GM18909 (cell line): ENCODE measurements around the gene RNF7.
"Not testable (repeated sequence)": the region's sequence is repeated elsewhere in the genome, so short reads cannot be mapped to it uniquely, and the experiment has no call there.

Experiments
- ATAC-seq: cut with Tn5 transposase; IDR thresholded peaks from one replicate; pipeline ENCODE4 v1.9.1; 2021; ENCODE audit warnings: mild to moderate bottlenecking; ENCODE audit not compliant: unreplicated experiment, poor library complexity

The RNF7 gene

GRCh38 chr3:141777957-141778813 is 40.1 kb downstream of the RNF7 start:
- no peak for ATAC-seq

GRCh38 chr3:141779667-141780066 is 41.6 kb downstream of the RNF7 start:
- no peak for ATAC-seq

DNA sequence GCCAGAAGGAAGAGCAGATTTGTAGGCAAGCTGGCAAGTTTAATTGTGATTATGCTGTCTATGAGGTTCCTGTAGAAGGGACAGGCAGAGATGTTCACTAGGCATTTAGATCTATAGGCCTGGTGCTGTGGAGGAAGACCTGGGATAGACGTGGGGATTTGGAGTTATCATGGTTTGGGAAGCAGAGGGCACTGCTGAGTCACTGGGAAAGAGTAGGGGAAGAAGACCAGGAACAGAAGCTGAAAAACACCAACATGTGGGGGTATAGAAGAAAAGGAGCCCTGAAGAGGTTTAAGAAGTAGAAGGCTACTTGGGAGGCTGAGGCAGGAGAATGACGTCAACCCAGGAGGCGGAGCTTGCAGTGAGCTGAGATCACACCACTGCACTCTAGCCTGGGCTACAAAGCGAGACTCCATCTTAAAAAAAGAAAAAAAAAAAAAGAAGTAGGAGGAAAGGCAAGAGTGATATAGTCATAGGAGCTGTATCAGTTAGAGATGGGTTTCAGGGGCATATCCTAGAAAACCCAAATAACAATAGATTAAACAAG is 44.4 kb downstream of the RNF7 start:
- ATAC-seq = no peak

GRCh38 chr3:141783632-141784031 is 45.5 kb downstream of the RNF7 start:
- no peak for ATAC-seq

DNA sequence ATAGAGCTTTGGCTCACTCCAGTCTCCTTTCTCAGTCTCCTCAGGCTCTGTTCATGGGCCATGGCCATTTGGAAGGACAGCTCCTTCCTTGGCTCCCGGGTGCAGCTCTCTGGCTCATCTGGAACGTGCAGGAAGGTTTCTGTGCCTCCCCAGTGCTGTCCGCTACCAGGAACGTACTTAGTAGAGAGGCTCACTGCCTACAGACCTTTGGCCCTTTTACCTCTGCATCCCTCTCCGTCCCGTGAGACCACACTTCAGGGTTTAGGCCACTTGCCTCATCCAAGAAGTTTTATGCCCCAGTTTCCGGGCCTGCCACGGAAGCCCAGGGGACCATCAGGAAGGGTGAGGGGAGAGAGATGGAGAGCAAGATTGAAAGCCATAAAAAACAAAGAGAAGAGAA is 46.0 kb downstream of the RNF7 start:
- no peak for ATAC-seq

DNA sequence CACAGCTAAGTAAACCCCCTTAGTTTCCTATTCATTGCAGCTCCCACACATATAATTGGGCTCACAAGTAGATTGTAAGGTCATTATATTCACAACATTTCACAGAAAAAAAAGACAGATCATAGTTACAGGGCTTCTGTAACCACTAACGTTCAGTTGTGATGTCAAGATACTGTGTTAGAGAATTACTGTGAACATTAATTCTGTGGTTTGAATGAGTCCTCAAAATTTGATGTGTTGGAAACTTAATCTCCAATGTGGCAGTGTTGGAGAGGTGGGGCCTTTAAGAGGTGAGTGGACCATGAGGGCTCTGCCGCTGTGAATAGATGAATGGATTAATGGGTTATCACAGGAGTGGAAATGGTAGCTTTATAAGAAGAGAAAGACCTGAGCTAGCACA is 46.4 kb downstream of the RNF7 start:
- no peak for ATAC-seq

DNA sequence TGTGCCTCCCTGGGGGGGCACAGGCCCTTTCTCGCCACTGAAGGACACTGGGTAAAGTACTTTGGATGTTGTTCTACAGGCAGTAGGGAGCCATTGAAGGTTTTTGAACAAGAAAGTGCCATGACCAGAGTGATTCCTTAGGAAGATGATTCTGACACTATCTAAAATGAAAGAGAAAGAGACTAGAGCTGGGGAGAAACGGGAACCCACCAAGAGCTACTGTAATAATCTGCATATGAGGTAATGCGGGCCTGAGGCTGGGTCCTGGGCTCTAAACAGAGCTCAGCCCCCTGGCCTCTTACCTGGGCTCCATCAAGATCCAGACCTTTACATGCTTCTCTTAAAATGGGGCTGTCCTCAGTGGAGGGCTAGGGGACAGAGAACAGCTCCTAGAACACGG is 50.1 kb downstream of the RNF7 start:
- ATAC-seq = no peak

DNA sequence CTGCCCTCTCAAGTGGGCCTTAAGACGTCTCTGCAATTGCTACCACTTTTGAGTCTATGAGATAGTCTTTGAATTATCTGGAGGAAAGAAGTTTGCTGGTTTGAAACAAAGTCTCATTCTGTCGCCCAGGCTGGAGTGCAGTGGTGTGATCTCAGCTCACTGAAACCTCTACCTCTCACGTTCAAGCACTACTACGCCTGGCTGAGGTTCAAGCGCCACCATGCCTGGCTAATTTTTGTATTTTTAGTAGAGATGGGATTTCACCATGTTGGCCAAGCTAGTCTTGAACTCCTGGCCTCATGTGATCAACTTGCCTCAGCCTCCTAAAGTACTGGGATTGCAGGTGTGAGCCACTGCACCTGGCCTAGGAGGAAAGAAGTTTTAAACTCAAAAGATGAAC is 50.7 kb downstream of the RNF7 start:
- ATAC-seq = not testable (repeated sequence)

DNA sequence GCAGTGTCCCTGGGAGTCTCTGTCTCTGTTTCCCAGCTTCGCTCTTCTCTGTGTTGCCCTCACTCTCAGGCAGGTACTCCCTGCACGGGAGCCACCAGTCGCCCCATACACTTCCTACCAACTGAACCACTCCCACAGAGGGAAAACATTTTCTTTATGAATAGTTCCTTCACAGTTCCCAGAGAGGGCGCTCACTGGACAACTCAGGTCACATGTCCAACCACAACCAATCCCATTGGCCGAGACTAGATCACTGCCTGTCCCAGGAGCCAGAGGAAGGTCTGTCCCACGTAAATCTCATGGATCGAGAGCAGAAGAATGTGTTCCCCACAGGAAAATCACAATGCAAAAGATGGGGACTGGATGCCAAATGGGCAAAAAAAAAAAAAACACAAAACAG is 51.2 kb downstream of the RNF7 start:
- no peak for ATAC-seq

GRCh38 chr3:141790171-141790570 is 52.1 kb downstream of the RNF7 start:
- ATAC-seq = no peak

DNA sequence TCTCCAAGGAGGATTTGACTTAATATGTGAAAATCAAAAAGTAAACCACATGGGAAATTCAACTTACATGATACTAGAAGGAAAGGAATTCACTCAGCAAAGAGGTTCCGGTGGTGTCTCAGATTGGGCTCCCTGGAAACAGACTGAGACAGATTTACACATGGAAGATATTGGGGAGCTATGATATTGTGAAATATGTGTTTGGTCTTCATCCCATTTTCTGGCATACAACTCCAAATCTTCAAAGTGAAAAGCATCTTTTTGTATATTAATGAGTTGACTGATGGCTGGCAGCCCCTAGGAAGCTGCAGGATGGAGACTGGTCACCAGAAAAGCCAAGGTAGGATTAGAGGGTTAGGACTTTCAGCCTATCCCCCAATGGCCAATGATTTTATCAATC is 54.4 kb downstream of the RNF7 start:
- ATAC-seq = no peak

DNA sequence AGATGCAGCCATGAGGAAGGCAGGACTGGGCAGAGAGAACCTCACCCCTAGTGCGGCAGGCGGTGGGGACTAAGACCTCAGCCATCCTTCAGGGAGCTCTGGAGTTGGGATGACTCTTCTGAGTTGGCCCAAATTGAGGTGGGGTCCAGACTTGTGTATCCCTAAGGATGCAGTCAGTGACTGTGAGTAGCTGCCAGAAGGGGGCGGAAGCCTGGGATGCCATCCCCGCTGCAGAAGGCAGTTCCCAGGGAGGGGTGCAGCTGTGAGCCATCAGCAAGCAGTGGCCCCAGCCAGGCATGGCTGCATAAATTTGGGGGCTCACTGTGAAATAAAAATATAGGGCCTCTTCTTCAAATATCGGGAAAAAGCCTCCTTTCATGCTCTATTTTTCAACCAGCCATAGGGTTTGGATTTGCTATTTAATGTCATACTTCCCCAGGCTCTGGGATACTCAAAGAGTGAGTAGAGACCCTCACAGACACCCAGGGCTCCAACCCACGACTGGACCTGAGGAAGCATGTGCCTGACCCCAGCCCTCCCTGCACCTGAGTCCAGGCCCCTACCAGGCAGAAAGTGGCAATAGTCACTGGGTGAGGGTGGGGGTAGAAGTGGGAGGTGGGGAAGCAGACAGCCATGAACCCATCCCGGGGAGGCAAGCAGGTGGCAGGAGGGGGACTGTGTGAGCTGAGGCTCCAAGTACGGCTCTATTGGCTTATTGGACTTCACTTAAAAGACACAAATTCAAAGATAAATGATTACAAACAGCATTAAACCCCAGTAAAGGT is 55.6 kb downstream of the RNF7 start:
- no peak for ATAC-seq

DNA sequence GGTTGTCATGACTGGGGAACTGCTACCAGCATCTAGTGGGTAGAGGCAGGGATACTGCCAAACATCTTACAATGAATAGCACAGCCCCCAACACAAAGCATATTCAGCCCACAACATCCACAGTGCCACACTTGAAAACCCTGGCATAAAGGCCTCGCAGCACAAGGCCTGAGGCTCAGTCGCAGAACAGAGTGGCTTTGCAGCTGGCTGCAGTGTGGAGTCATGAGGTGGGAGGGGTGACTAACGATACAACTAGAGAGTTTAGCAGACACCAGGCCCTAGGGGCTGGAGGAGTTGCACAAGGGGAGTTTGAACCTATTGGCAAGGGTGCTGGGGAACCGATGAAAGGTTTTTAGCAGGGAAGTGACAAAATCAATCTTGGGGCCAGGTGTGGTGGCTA is 57.2 kb downstream of the RNF7 start:
- no peak for ATAC-seq

- ATAC-seq = no peak
Measured at GRCh38 chr3:141795741-141796080, 57.6 kb downstream of the RNF7 start.

DNA sequence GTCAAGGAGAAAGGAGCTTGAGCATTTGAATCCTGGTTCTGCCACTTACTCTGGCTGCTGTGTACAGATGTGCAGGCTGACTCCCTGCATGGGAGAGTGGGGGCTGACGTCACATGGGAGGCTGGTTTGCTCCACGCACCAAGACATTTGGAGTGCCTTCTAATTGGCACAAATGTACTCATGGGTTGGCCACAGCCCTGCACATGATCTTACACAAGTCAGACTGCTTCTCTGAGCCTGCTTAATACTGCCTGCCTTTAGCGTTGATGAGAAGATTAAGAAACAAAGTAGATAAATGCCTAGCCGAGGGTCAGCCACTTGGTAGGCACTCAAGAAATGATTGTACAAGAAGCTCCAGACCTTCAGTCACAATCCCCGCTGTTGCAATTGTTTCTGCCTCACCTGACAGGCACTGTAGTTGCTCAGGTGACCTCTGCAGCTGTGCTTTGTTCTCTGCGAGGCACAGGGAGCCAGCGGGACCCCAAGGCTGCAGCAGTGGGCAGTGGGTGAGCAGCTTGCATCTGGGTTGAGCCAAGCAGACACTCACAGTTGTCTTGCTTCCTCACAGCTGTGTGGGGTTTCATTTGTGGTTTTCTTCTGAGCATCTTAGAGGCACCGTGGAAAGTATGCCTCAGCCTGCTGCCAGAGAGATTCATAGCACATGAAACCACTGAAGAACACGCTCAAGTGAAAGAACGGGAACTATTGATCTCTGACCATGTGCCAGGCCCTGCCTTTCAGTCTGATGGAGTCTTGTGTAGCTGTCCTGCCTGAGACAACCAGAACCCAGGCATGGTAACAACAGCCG is 58.2 kb downstream of the RNF7 start:
- peak; percentile 97 for ATAC-seq
